Limb (tissue), 2 donors: ENCODE data around the gene KCNH1.
A peak's percentile ranks its signal among the peaks of the same experiment; 100 is the strongest.

Experiments used
- DNase-seq, 2 donors: peaks; one replicate each; pipeline ENCODE4 v3.0.0-alpha.2; 2016; ENCODE audit errors: extremely low spot score in 2 of 2

Gene KCNH1

GRCh38 chr1:210769473-210769872, 364.5 kb downstream of the KCNH1 start:
- DNase-seq, result no peak

- DNase-seq, result no peak
Observed at GRCh38 chr1:210764536-210764935, 369.4 kb downstream of the KCNH1 start.

GRCh38 chr1:210758761-210759160, 375.2 kb downstream of the KCNH1 start:
- DNase-seq, result no peak

GRCh38 chr1:210758261-210758660, 375.7 kb downstream of the KCNH1 start:
- DNase-seq, result no peak

- no peak for DNase-seq
Observed at GRCh38 chr1:210757677-210758076, 376.3 kb downstream of the KCNH1 start.

- DNase-seq, result no peak
Observed at GRCh38 chr1:210755991-210756659, 377.8 kb downstream of the KCNH1 start.

- DNase-seq, result peak; percentile 34 to 48
Observed at GRCh38 chr1:210754878-210755665, 378.9 kb downstream of the KCNH1 start.

GRCh38 chr1:210751911-210752310, 382.0 kb downstream of the KCNH1 start:
- no peak for DNase-seq

GRCh38 chr1:210750468-210750867, 383.5 kb downstream of the KCNH1 start:
- no peak for DNase-seq

GRCh38 chr1:210748796-210749195, 385.2 kb downstream of the KCNH1 start:
- DNase-seq, result no peak

- no peak for DNase-seq
Observed at GRCh38 chr1:210747890-210748289, 386.1 kb downstream of the KCNH1 start.

- no peak for DNase-seq
Observed at GRCh38 chr1:210747112-210747511, 386.8 kb downstream of the KCNH1 start.

GRCh38 chr1:210746024-210746731, 387.8 kb downstream of the KCNH1 start:
- DNase-seq, result no peak

- DNase-seq, result no peak
Observed at GRCh38 chr1:210743038-210743437, 390.9 kb downstream of the KCNH1 start.

- DNase-seq, result no peak
Observed at GRCh38 chr1:210741564-210741963, 392.4 kb downstream of the KCNH1 start.

GRCh38 chr1:210739627-210740026, 394.3 kb downstream of the KCNH1 start:
- no peak for DNase-seq

- DNase-seq, result no peak
Observed at GRCh38 chr1:210738256-210738655, 395.7 kb downstream of the KCNH1 start.

GRCh38 chr1:210736713-210737112, 397.2 kb downstream of the KCNH1 start:
- DNase-seq, result no peak

- no peak for DNase-seq
Observed at GRCh38 chr1:210731597-210731996, 402.4 kb downstream of the KCNH1 start.

GRCh38 chr1:210731193-210731592, 402.8 kb downstream of the KCNH1 start:
- no peak for DNase-seq

GRCh38 chr1:210730023-210730422, 403.9 kb downstream of the KCNH1 start:
- DNase-seq, result no peak

GRCh38 chr1:210728437-210729149, 405.4 kb downstream of the KCNH1 start:
- no peak for DNase-seq
